Measurements from ENCODE around the gene RBM15B.

RBM15B gene

GRCh38 chr3:51391566-51392354, 675 bp downstream of the RBM15B start:
- peak overlapping the region; percentile 69 for H3K4me3 ChIP-seq (ENCODE audit: control insufficient read depth, low read depth, low read length)
- DNase-seq (ENCODE audit: low read depth) = no peak
- no peak for TF ChIP-seq CTCF (IDR thresholded peaks at IDR 0.05; ENCODE audit: control insufficient read depth, insufficient read depth, low read depth, low read length, missing control alignments)

GRCh38 chr3:51392355-51393133, 1.5 kb downstream of the RBM15B start:
- DNase-seq (ENCODE audit: low read depth) = no peak
- TF ChIP-seq CTCF (IDR thresholded peaks at IDR 0.05; ENCODE audit: control insufficient read depth, insufficient read depth, low read depth, low read length, missing control alignments) = no peak
- H3K4me3 ChIP-seq (ENCODE audit: control insufficient read depth, low read depth, low read length) = peak overlapping the region; percentile 69

- no peak for DNase-seq (ENCODE audit: low read depth)
- no peak overlapping the region for H3K4me3 ChIP-seq (ENCODE audit: control insufficient read depth, low read depth, low read length)
- TF ChIP-seq CTCF (IDR thresholded peaks at IDR 0.05; ENCODE audit: control insufficient read depth, insufficient read depth, low read depth, low read length, missing control alignments) = no peak
These were observed 2.0 kb downstream of the RBM15B start for GRCh38 chr3:51393134-51393495.

- no peak overlapping the region for H3K4me3 ChIP-seq (ENCODE audit: control insufficient read depth, low read depth, low read length)
- TF ChIP-seq CTCF (IDR thresholded peaks at IDR 0.05; ENCODE audit: control insufficient read depth, insufficient read depth, low read depth, low read length, missing control alignments) = no peak
- no peak for DNase-seq (ENCODE audit: low read depth)
These were observed 2.5 kb downstream of the RBM15B start for GRCh38 chr3:51393564-51393963.

- DNase-seq (ENCODE audit: low read depth) = no peak
- H3K4me3 ChIP-seq (ENCODE audit: control insufficient read depth, low read depth, low read length) = no peak overlapping the region
- TF ChIP-seq CTCF (IDR thresholded peaks at IDR 0.05; ENCODE audit: control insufficient read depth, insufficient read depth, low read depth, low read length, missing control alignments) = no peak
These were observed 3.5 kb downstream of the RBM15B start for GRCh38 chr3:51394541-51394940.

- TF ChIP-seq CTCF (IDR thresholded peaks at IDR 0.05; ENCODE audit: control insufficient read depth, insufficient read depth, low read depth, low read length, missing control alignments) = no peak
- DNase-seq (ENCODE audit: low read depth) = no peak
- H3K4me3 ChIP-seq (ENCODE audit: control insufficient read depth, low read depth, low read length) = no peak overlapping the region
These were observed 4.6 kb downstream of the RBM15B start for GRCh38 chr3:51395493-51396213.
